Measurements from ENCODE around the gene TTC34. TPM values are rescaled to one million over a fixed set of nuclear protein-coding genes. Genes with fewer than 3 reads are reported as not detected.

The TTC34 gene
- total RNA-seq, 2 donors from 2014 or later = 0.41 to 0.63 TPM

- no peaks in the 10 kb centered on the region for H3K4me1 ChIP-seq (ENCODE audit: control insufficient read depth in 1 of 2, low read depth in 2 of 2)
- no peak overlapping the region for H3K4me3 ChIP-seq
- ATAC-seq (ENCODE audit: insufficient number of reproducible peaks, low FRiP score, low read depth) = no peak
- TF ChIP-seq CTCF (IDR thresholded peaks at IDR 0.05) = no peak
- no peaks in the 10 kb centered on the region for H3K36me3 ChIP-seq
- no peaks in the 10 kb centered on the region for H3K9me3 ChIP-seq
- H3K27ac ChIP-seq = no peak overlapping the region
- no peak for DNase-seq (ENCODE audit: low spot score)
- no peaks in the 10 kb centered on the region for H3K27me3 ChIP-seq (replicated peaks; ENCODE audit: insufficient read depth)
Measured at GRCh38 chr1:2602866-2603520, 198.5 kb downstream of the TTC34 start.

DNA sequence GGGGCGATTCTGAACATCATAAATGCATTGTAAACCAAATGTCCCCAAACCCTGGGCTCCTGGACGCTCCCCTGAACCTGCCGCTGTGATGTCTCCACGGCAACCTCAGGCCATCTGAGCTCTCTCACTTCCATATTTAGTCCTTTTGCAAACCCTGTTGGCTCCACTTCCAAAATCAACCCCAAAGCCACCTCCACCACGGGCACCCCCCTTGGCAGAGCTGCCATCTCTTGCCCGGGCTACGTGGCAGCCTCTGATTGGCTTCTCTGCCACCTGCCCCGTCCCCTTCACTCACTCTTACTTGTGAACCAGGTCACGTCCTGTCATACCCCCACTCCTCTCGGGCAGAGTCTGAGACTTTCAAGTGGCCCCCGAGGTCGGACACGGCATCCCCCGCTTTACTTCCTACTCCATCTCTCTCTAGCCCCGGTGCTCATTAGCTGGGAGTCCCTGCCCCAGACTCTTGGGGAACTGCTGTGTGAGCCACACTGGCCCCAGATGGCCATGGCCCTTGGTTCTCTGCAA lies 199.1 kb downstream of the TTC34 start:
- Histone ChIP-seq H3K9me3 (no peaks in the 10 kb centered on the region), H3K36me3 (no peaks in the 10 kb centered on the region), H3K27me3 (replicated peaks; ENCODE audit: insufficient read depth) (no peaks in the 10 kb centered on the region), H3K27ac (no peak overlapping the region), H3K4me3 (no peak overlapping the region), H3K4me1 (ENCODE audit: control insufficient read depth in 1 of 2, low read depth in 2 of 2) (no peaks in the 10 kb centered on the region)
- DNase-seq (ENCODE audit: low spot score) (no peak), ATAC-seq (ENCODE audit: insufficient number of reproducible peaks, low FRiP score, low read depth) (no peak)
- TF ChIP-seq CTCF (IDR thresholded peaks at IDR 0.05) = no peak

- no peak for TF ChIP-seq CTCF (IDR thresholded peaks at IDR 0.05)
- Histone ChIP-seq H3K27ac (no peak overlapping the region), H3K9me3 (no peaks in the 10 kb centered on the region), H3K36me3 (no peaks in the 10 kb centered on the region), H3K27me3 (replicated peaks; ENCODE audit: insufficient read depth) (no peaks in the 10 kb centered on the region), H3K4me3 (no peak overlapping the region), H3K4me1 (ENCODE audit: control insufficient read depth in 1 of 2, low read depth in 2 of 2) (no peaks in the 10 kb centered on the region)
- no peak for ATAC-seq (ENCODE audit: insufficient number of reproducible peaks, low FRiP score, low read depth)
- no peak for DNase-seq (ENCODE audit: low spot score)
Measured at GRCh38 chr1:2601721-2602303, 199.7 kb downstream of the TTC34 start.

DNA sequence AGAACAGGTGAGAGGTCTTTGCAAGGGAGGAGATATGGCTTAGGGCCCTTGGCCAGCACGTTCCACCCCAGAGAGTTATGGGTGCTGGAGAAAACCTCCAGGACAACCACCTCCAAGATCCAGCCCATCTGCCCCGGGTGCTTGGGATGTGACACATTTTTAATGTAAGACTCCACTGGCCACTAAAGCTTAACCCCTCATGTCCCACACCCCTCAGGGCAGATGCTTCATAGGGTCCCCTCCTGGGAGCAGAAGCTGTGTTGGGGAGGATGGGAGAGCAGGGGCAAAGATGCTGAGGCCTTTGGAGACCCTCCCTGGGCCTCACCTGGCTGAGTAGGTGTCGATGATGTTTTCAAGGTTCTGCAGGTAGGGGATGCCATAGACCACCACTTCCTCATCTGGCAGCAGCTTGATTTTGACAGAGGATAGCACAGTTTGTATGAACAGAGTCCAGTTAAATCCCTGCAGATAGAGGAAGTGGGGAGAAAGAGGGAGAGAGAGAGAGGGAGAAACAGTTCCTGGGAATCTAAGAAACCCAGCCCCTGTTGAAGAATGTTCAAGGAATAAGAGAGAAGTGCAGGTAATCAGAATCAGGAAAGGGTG lies 203.1 kb downstream of the TTC34 start:
- Histone ChIP-seq H3K27ac (no peak overlapping the region), H3K9me3 (no peaks in the 10 kb centered on the region), H3K4me3 (no peak overlapping the region), H3K4me1 (ENCODE audit: control insufficient read depth in 1 of 2, low read depth in 2 of 2) (no peaks in the 10 kb centered on the region), H3K27me3 (replicated peaks; ENCODE audit: insufficient read depth) (no peaks in the 10 kb centered on the region), H3K36me3 (no peaks in the 10 kb centered on the region)
- no peak for TF ChIP-seq CTCF (IDR thresholded peaks at IDR 0.05)
- DNase-seq (ENCODE audit: low spot score) = no peak
- no peak for ATAC-seq (ENCODE audit: insufficient number of reproducible peaks, low FRiP score, low read depth)

All from thoracic aorta (tissue), 2 donors.